Gastrocnemius medialis (tissue), 4 donors: ENCODE measurements around the gene MRPL19. TPM values are rescaled to one million over a fixed set of nuclear protein-coding genes. Genes with fewer than 3 reads are reported as not detected.

Source experiments
- ATAC-seq, 2 donors: fragments of 150-250 bp; one replicate each; pipeline ENCODE4 v1.9.1; 2016
- DNase-seq, 2 donors: peaks; one replicate each; pipeline ENCODE4 v3.0.0-alpha.2; 2019
- H3K27ac ChIP-seq, 4 donors: fragments of 200-600 bp; sonication (generic); 1 replicate in 1 of 4; 2 replicates in 3 of 4; pipeline ENCODE4 v1.5.1; 2016 to 2018; ENCODE audit warnings: mild to moderate bottlenecking in 2 of 4, moderate library complexity in 1 of 4
- H3K27me3 ChIP-seq, 3 donors: fragments of 200-600 bp; sonication (generic) in 2 of 3; 1 replicate in 1 of 3; 2 replicates in 2 of 3; pipeline versions ENCODE4 v1.5.1 to v1.6.0; 2016 to 2019; ENCODE audit warnings: mild to moderate bottlenecking in 1 of 3, moderate library complexity in 1 of 3
- H3K36me3 ChIP-seq, 2 donors: fragments of 200-600 bp; sonication (generic) in 1 of 2; one replicate each; pipeline ENCODE4 v1.5.1; 2017 to 2018
- H3K4me1 ChIP-seq, 2 donors: fragments of 200-600 bp; sonication (generic) in 1 of 2; one replicate each; pipeline ENCODE4 v1.5.1; 2016 to 2017; ENCODE audit warnings: mild to moderate bottlenecking in 2 of 2
- H3K4me3 ChIP-seq, 4 donors: fragments of 200-600 bp; sonication (generic) in 3 of 4; 1 replicate in 1 of 4; 2 replicates in 3 of 4; pipeline ENCODE4 v1.5.1; 2016 to 2019; ENCODE audit warnings: mild to moderate bottlenecking in 2 of 4
- H3K9me3 ChIP-seq, 3 donors: fragments of 200-600 bp; sonication (generic) in 2 of 3; 1 replicate in 1 of 3; 2 replicates in 2 of 3; pipeline ENCODE4 v1.5.1; 2016 to 2019
- POLR2A ChIP-seq, 2 donors: fragments of 450-650 bp; IDR thresholded peaks; one replicate each; pipeline ENCODE4 v1.6.1; 2017; ENCODE audit warnings: antibody characterized with exemption in 2 of 2, mild to moderate bottlenecking in 2 of 2, moderate library complexity in 2 of 2
- in situ Hi-C, 4 donors: fragments of 200-750 bp; cut with MboI; loops; one replicate each; pipeline versions ENCODE4 v1.15.0 to v1.8.0; 2017; ENCODE audit warnings: low sequenced_read_pairs in 4 of 4
- intact Hi-C: fragments of 100-400 bp; cut with DNase I; formaldehyde crosslinking; loops from one replicate; pipeline ENCODE4 v1.15.1; 2023; ENCODE audit warnings: low total_unique reads
- total RNA-seq, 4 donors: library from RNA; depleted of rRNA; stranded (reverse); fragments of >200 nt; gene quantifications; one replicate each; pipeline versions ENCODE4 v1.1.0 to v1.2.3, GENCODE V29; 2016
- TF ChIP-seq, protein P1 (sequence below), 5 experiments: fragments of 450-650 bp in 3 of 5; fragments of 200-600 bp in 2 of 5; sonication (generic) in 2 of 5; IDR thresholded peaks in 4 of 5; conservative IDR thresholded peaks in 1 of 5; 1 replicate in 4 of 5; 2 replicates in 1 of 5; pipeline ENCODE4 v1.5.1; 2016 to 2019; ENCODE audit warnings: antibody characterized with exemption in 5 of 5, mild to moderate bottlenecking in 3 of 5, moderate library complexity in 3 of 5

Gene MRPL19
- total RNA-seq, 4 donors from 2014 or later: 25.4 to 95.3 (median 69.8) TPM

GRCh38 chr2:75641587-75641986, 5.0 kb upstream of the MRPL19 start:
- in situ Hi-C loops (loop anchor here in 2 of 4 donors (5.0 kb wide), 1 partner anchor 36 kb away; no protein-coding TSS in a partner anchor), intact Hi-C loops (loop anchor here (2.0 to 10.0 kb wide), 2 partner anchors 69 to 807 kb away; partner anchors contain the start of genes GCFC2 and HK2)
- DNase-seq (peak; percentile 86 to 90), ATAC-seq (peak; percentile 86 to 89)
- Histone ChIP-seq H3K36me3 (no peaks in the 10 kb centered on the region), H3K27ac (peak overlapping the region; percentile 87 to 92 (median 88)), H3K9me3 (no peaks in the 10 kb centered on the region), H3K27me3 (no peaks in the 10 kb centered on the region), H3K4me1 (peaks cover 39 to 50% of the 10 kb centered on the region in 2 donors), H3K4me3 (peak overlapping the region; percentile 8 to 43 (median 16))
- TF ChIP-seq, protein P1, sequence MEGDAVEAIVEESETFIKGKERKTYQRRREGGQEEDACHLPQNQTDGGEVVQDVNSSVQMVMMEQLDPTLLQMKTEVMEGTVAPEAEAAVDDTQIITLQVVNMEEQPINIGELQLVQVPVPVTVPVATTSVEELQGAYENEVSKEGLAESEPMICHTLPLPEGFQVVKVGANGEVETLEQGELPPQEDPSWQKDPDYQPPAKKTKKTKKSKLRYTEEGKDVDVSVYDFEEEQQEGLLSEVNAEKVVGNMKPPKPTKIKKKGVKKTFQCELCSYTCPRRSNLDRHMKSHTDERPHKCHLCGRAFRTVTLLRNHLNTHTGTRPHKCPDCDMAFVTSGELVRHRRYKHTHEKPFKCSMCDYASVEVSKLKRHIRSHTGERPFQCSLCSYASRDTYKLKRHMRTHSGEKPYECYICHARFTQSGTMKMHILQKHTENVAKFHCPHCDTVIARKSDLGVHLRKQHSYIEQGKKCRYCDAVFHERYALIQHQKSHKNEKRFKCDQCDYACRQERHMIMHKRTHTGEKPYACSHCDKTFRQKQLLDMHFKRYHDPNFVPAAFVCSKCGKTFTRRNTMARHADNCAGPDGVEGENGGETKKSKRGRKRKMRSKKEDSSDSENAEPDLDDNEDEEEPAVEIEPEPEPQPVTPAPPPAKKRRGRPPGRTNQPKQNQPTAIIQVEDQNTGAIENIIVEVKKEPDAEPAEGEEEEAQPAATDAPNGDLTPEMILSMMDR (IDR thresholded peaks at IDR 0.05 in 4 of 5, conservative IDR thresholded peaks at IDR 0.05 in 1 of 5): no peak
- TF ChIP-seq POLR2A (IDR thresholded peaks at IDR 0.05): no peak

DNA sequence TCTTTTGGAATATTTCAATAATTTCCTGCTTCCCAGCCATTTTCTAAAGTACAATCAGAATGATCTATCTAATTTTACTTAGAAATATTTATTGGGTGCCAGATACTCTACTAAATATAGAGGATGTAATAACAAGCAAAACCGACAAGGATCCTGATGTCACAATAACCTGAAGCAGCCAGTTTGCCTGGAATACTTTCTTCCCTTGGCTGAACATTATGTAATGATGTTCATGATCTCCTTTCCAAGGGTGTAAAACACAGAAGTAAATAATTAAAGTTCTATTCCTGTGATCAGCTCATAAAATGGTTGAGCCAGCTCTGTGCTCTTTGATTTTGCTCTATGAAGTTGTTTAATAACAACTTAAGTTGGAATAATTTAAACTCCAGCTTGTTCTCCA, 2.6 kb upstream of the MRPL19 start:
- ATAC-seq: peak; percentile 25 to 51
- no peak for TF ChIP-seq POLR2A (IDR thresholded peaks at IDR 0.05)
- TF ChIP-seq, protein P1 (IDR thresholded peaks at IDR 0.05 in 4 of 5, conservative IDR thresholded peaks at IDR 0.05 in 1 of 5): no peak
- peak overlapping the region; percentile 87 to 92 (median 88) for H3K27ac ChIP-seq
- no peaks in the 10 kb centered on the region for H3K27me3 ChIP-seq
- in situ Hi-C loops (loop anchor here in 2 of 4 donors (5.0 kb wide), 1 partner anchor 33 kb away; no protein-coding TSS in a partner anchor), intact Hi-C loops (loop anchor here (10.0 kb wide), 1 partner anchor 809 kb away; the partner anchor contains the start of gene HK2)
- no peak for DNase-seq
- no peaks in the 10 kb centered on the region for H3K9me3 ChIP-seq
- peak overlapping the region in 3 of 4 donors; percentile 8 to 43 (median 8) for H3K4me3 ChIP-seq
- H3K36me3 ChIP-seq: peaks cover 0 to 9% of the 10 kb centered on the region in 2 donors
- H3K4me1 ChIP-seq: peaks cover 55 to 63% of the 10 kb centered on the region in 2 donors

GRCh38 chr2:75645643-75646042, 940 bp upstream of the MRPL19 start:
- TF ChIP-seq, protein P1 (IDR thresholded peaks at IDR 0.05 in 4 of 5, conservative IDR thresholded peaks at IDR 0.05 in 1 of 5): no peak
- no peak for TF ChIP-seq POLR2A (IDR thresholded peaks at IDR 0.05)
- Histone ChIP-seq H3K27me3 (no peaks in the 10 kb centered on the region), H3K4me1 (peaks cover 63 to 65% of the 10 kb centered on the region in 2 donors), H3K36me3 (peaks cover 0 to 12% of the 10 kb centered on the region in 2 donors), H3K9me3 (no peaks in the 10 kb centered on the region), H3K4me3 (peak overlapping the region in 1 of 4 donors; percentile 80), H3K27ac (peak overlapping the region; percentile 87 to 92 (median 88))
- ATAC-seq (no peak), DNase-seq (no peak)
- in situ Hi-C loops (no loop called here), intact Hi-C loops (loop anchor here (1.0 to 10.0 kb wide), 2 partner anchors 65 to 811 kb away; partner anchors contain the start of genes GCFC2 and HK2)

DNA sequence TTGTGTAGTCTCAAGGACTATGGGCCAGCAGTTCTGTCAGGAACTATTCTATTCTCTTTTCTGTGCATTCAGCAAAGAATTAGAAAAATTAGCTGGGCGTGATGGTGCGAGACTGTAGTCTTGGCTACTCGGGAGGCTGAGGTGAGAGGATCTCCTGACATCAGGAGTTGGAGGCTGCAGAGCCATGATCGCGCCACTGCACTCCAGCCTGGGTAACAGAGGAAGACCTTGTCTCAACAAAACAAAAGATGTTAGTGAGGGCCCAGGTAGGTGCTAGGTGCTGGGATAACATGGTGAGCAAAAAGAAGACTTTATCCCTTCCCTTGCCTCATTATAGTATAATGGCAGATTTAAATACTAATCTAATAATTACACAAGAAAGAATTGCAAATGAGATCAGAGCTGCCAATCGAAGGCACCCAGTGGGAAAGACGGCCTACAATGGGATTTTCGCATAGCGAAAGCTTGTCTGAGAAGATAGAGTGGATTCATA, 447 bp upstream of the MRPL19 start:
- Histone ChIP-seq H3K36me3 (peaks cover 0 to 12% of the 10 kb centered on the region in 2 donors), H3K4me3 (peak overlapping the region; percentile 80 to 98 (median 92)), H3K27ac (peak overlapping the region; percentile 87 to 92 (median 88)), H3K27me3 (no peaks in the 10 kb centered on the region), H3K4me1 (peaks cover 59 to 60% of the 10 kb centered on the region in 2 donors), H3K9me3 (no peaks in the 10 kb centered on the region)
- no peak for ATAC-seq
- DNase-seq: no peak
- TF ChIP-seq, protein P1 (IDR thresholded peaks at IDR 0.05 in 4 of 5, conservative IDR thresholded peaks at IDR 0.05 in 1 of 5): no peak
- no peak for TF ChIP-seq POLR2A (IDR thresholded peaks at IDR 0.05)
- in situ Hi-C loops (no loop called here), intact Hi-C loops (loop anchor here (1.0 to 10.0 kb wide), 2 partner anchors 64 to 811 kb away; partner anchors contain the start of genes GCFC2 and HK2)
